ENCODE data around the gene KRT37. TPM values are rescaled to one million over a fixed set of nuclear protein-coding genes. Genes with fewer than 3 reads are reported as not detected.

KRT37 gene
- total RNA-seq, result not detected in 2 replicates

GRCh38 chr17:41424111-41424635 lies at the start of gene KRT37:
TSS of gene KRT37 (minus strand) at chr17:41424585. CDS start at chr17:41424523, 62 bp downstream.

DNA sequence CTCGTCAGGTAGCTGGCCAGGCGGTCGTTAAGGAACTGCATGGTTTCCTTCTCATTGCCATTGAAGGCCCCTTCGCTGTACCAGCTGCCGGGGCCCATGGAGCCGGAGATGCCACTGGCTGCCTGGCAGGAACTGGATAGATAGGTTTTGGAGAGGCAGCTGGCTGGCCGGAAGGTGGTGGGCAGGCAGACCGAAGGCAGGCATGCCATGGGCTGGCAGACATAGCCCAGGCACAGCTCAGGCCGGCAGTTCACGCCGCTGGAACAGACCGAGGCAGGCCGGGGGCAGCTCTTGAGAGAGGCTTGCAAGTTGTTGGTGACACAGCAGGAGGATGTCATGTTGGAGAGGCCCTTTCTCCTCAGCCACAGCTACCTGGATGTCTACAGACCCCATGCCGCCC lies 42.6 kb upstream of the KRT37 start, which contains the start of gene KRT32:
Gene KRT32, minus strand, starts transcription at position 399 of the 400 bp plus-strand sequence. Its CDS starts 61 bp downstream, at position 338.

DNA sequence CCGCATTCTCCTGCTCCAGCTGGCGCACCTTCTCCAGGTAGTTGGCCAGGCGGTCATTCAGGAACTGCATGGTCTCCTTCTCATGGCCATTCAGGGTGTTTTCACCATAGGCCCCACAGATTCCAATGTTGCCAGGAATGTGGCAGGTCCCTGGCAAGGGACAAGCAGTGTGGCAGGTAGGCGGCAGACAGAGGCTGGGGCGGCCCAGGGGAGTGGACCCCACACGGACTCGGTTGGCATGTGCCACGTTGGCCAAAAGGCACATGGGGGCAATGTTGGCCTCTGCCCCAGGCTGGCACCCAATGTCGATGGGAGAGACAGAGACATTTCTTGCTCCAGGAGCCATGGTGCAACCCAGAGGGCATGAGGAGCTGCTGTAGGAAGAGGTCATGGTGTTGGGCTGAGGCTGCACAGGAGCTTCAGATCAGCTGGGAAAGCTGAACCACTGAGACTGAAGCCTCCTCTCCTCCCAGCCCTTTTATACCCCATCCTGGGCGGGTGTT lies 16.2 kb upstream of the KRT37 start, which contains the start of gene KRT38:
Gene KRT38, minus strand, starts transcription at position 453 of the 503 bp plus-strand sequence. Its CDS starts 62 bp downstream, at position 391.

GRCh38 chr17:41396996-41397660 lies 27.3 kb downstream of the KRT37 start, which contains the start of gene KRT31:
TSS of gene KRT31 (minus strand) at chr17:41397608. CDS start at chr17:41397539, 69 bp downstream.

GRCh38 chr17:41381943-41382342 lies 42.4 kb downstream of the KRT37 start, which contains the start of gene KRT34:
TSS of gene KRT34 (minus strand) at chr17:41382306. CDS start at chr17:41382246, 60 bp downstream.

Other genes starting within 250 kb of the KRT37 start
- not detected in 2 replicates for gene KRTAP4-2, start 246.4 kb downstream of the KRT37 start, total RNA-seq
- gene KRTAP4-1, start 239.7 kb downstream of the KRT37 start, total RNA-seq, result not detected in 2 replicates
- gene KRTAP9-1, start 234.7 kb downstream of the KRT37 start, total RNA-seq, result not detected in 2 replicates
- gene KRTAP9-2, start 197.9 kb downstream of the KRT37 start, total RNA-seq, result not detected in 2 replicates
- gene KRTAP9-3, start 192.1 kb downstream of the KRT37 start, total RNA-seq, result not detected in 2 replicates
- not detected in 2 replicates for gene KRTAP9-8, start 186.6 kb downstream of the KRT37 start, total RNA-seq
- not detected in 2 replicates for gene KRTAP9-4, start 174.9 kb downstream of the KRT37 start, total RNA-seq
- not detected in 2 replicates for gene KRTAP9-9, start 169.2 kb downstream of the KRT37 start, total RNA-seq
- not detected in 2 replicates for gene KRTAP9-6, start 159.2 kb downstream of the KRT37 start, total RNA-seq
- gene KRTAP9-7, start 148.9 kb downstream of the KRT37 start, total RNA-seq, result not detected in 2 replicates
- gene KRTAP29-1, start 121.7 kb downstream of the KRT37 start, total RNA-seq, result not detected in 2 replicates
- not detected in 2 replicates for gene KRTAP16-1, start 115.3 kb downstream of the KRT37 start, total RNA-seq
- not detected in 2 replicates for gene KRTAP17-1, start 108.9 kb downstream of the KRT37 start, total RNA-seq
- gene KRT33A, start 73.8 kb downstream of the KRT37 start, total RNA-seq, result 0.35 TPM in 1 of 2 replicates, not detected in the other
- gene KRT33B, start 54.8 kb downstream of the KRT37 start, total RNA-seq, result not detected in 2 replicates
- gene KRT34, start 42.3 kb downstream of the KRT37 start, total RNA-seq, result 0.35 TPM in 1 of 2 replicates, not detected in the other
- 0.05 and 0.28 TPM in 2 replicates for gene KRT31, start 27.0 kb downstream of the KRT37 start, total RNA-seq
- gene KRT38, start 16.4 kb upstream of the KRT37 start, total RNA-seq, result not detected in 2 replicates
- 0.21 TPM in 1 of 2 replicates, not detected in the other for gene KRT32, start 42.8 kb upstream of the KRT37 start, total RNA-seq
- gene KRT35, start 56.6 kb upstream of the KRT37 start, total RNA-seq, result not detected in 2 replicates
- not detected in 2 replicates for gene KRT36, start 65.3 kb upstream of the KRT37 start, total RNA-seq
- gene KRT13, start 81.0 kb upstream of the KRT37 start, total RNA-seq, result 591 and 752 TPM in 2 replicates
- 292 and 317 TPM in 2 replicates for gene KRT15, start 94.3 kb upstream of the KRT37 start, total RNA-seq
- gene KRT19, start 103.7 kb upstream of the KRT37 start, total RNA-seq, result 4,405 and 5,932 TPM in 2 replicates
- gene KRT9, start 147.5 kb upstream of the KRT37 start, total RNA-seq, result 0.78 and 1.0 TPM in 2 replicates
- gene KRT14, start 162.3 kb upstream of the KRT37 start, total RNA-seq, result 5,968 and 7,158 TPM in 2 replicates
- 4,917 and 6,689 TPM in 2 replicates for gene KRT16, start 188.2 kb upstream of the KRT37 start, total RNA-seq
- 20,831 and 21,525 TPM in 2 replicates for gene KRT17, start 200.0 kb upstream of the KRT37 start, total RNA-seq

Measured in airway epithelial cell (primary cell).